HepG2 (cell line): Measurements from ENCODE around the gene TAF3. TPM values are rescaled to one million over a fixed set of nuclear protein-coding genes. Genes with fewer than 3 reads are reported as not detected.

Experiments used
- ARID3A ChIP-seq: IDR thresholded peaks from 2 replicates; pipeline ENCODE4 v1.6.1; 2012; ENCODE audit warnings: low read depth, low read length, improper control_type of control experiment
- ARNTL ChIP-seq: sonication (generic); formaldehyde crosslinking; IDR thresholded peaks from 2 replicates; pipeline ENCODE4 v1.4.0; 2020; ENCODE audit warnings: mild to moderate bottlenecking, missing genetic modification reagents
- CENPX ChIP-seq: sonication (generic); formaldehyde crosslinking; IDR thresholded peaks from 2 replicates; pipeline ENCODE4 v1.9.0; 2021; ENCODE audit warnings: mild to moderate bottlenecking, missing genetic modification reagents, moderate library complexity
- CHD4 ChIP-seq: fragments of 200-600 bp; sonication (generic); IDR thresholded peaks from 2 replicates; pipeline ENCODE4 v1.7.0; 2017; ENCODE audit warnings: mild to moderate bottlenecking, low read length, borderline replicate concordance
- HNF4A ChIP-seq: sonication (generic); formaldehyde crosslinking; IDR thresholded peaks from 2 replicates; pipeline ENCODE4 v1.4.0; 2020; ENCODE audit warnings: missing genetic modification reagents
- MTERF4 ChIP-seq: sonication (generic); formaldehyde crosslinking; IDR thresholded peaks from 2 replicates; pipeline ENCODE4 v1.8.0; 2023; ENCODE audit warnings: mild to moderate bottlenecking, missing genetic modification reagents
- MXD4 ChIP-seq: IDR thresholded peaks from 2 replicates; pipeline ENCODE4 v1.6.1; 2016; ENCODE audit warnings: mild to moderate bottlenecking, missing biosample characterization, missing genetic modification reagents
- PPARG ChIP-seq: conservative IDR thresholded peaks from 2 replicates; pipeline ENCODE4 v1.6.1; 2016; ENCODE audit warnings: missing biosample characterization, missing genetic modification reagents
- RARA ChIP-seq: IDR thresholded peaks from 2 replicates; pipeline ENCODE4 v1.6.1; 2016; ENCODE audit warnings: missing genetic modification reagents, missing compliant biosample characterization
- RCOR2 ChIP-seq: IDR thresholded peaks from 2 replicates; pipeline ENCODE4 v1.6.1; 2016; ENCODE audit warnings: missing biosample characterization, missing genetic modification reagents
- SKIL ChIP-seq: sonication (generic); formaldehyde crosslinking; IDR thresholded peaks from 2 replicates; pipeline ENCODE4 v1.8.0; 2022; ENCODE audit warnings: missing genetic modification reagents, mild to moderate bottlenecking, moderate library complexity, borderline replicate concordance
- TCF7 ChIP-seq: sonication (generic); IDR thresholded peaks from 2 replicates; pipeline ENCODE4 v1.6.1; 2016; ENCODE audit warnings: antibody characterized with exemption, low read depth
- ZC3H4 ChIP-seq: sonication (generic); formaldehyde crosslinking; IDR thresholded peaks from 2 replicates; pipeline ENCODE4 v1.4.0; 2020; ENCODE audit warnings: missing genetic modification reagents, borderline replicate concordance
- ZMAT3 ChIP-seq: sonication (generic); formaldehyde crosslinking; conservative IDR thresholded peaks from 2 replicates; pipeline ENCODE4 v1.7.0; 2021; ENCODE audit warnings: missing genetic modification reagents
- ZNF414 ChIP-seq: sonication (generic); formaldehyde crosslinking; IDR thresholded peaks from 2 replicates; pipeline ENCODE4 v1.5.0; 2020; ENCODE audit warnings: missing genetic modification reagents
- ZNF564 ChIP-seq: sonication (generic); formaldehyde crosslinking; IDR thresholded peaks from 2 replicates; pipeline ENCODE4 v1.8.1; 2023; ENCODE audit warnings: mild to moderate bottlenecking, missing genetic modification reagents
- ZNF574 ChIP-seq: sonication (generic); formaldehyde crosslinking; IDR thresholded peaks from 2 replicates; pipeline ENCODE4 v1.4.0; 2020; ENCODE audit warnings: missing genetic modification reagents
- ZSCAN21 ChIP-seq: sonication (generic); formaldehyde crosslinking; IDR thresholded peaks from 2 replicates; pipeline ENCODE4 v1.8.0; 2022; ENCODE audit warnings: mild to moderate bottlenecking, missing genetic modification reagents, moderate library complexity, borderline replicate concordance
- polyA plus RNA-seq, 8 experiments: library from polyadenylated mRNA; depleted of rRNA in 3 of 8; stranded (reverse) in 7 of 8; unstranded in 1 of 8; fragments of >200 nt; fragmentation: Illumina TruSeq in 4 of 8; extraction: Trizol in 4 of 8; gene quantifications; 2 replicates each; pipeline versions ENCODE4 v1.2.1 to v1.2.3, GENCODE V29; 2011 to 2016; ENCODE audit warnings: low read depth in 4 of 8, missing spikeins in 1 of 8, mixed read lengths in 1 of 8; ENCODE audit not compliant: insufficient read depth in 1 of 8
- total RNA-seq, 5 experiments: library from RNA; depleted of rRNA; stranded (reverse); fragments of >200 nt; fragmentation: Illumina TruSeq; extraction: Trizol; gene quantifications; 2 replicates each; pipeline ENCODE4 v1.2.3, GENCODE V29; 2016; ENCODE audit warnings: low read depth in 1 of 5

TAF3 gene
- total and polyA plus RNA-seq, 2 of the 13 experiments (the other 11 are each of a cell fraction or from before 2014, with no cell fraction given): 1.7 to 2.9 TPM

- peak; percentile 35; the same call in 1 of the 2 replicates for TF ChIP-seq ZNF574 (CRISPR knock-in tag)
- TF ChIP-seq ZNF564 (CRISPR knock-in tag): peak; percentile 39; the same call in 1 of the 2 replicates
- no peak for TF ChIP-seq CENPX (CRISPR knock-in tag)
- 0 out of 2 replicates have a peak, but pooled peaks have one; percentile 36 for TF ChIP-seq ARNTL (CRISPR knock-in tag)
- TF ChIP-seq RARA: peak; percentile 87
- peak; percentile 62; the same call in 1 of the 2 replicates for TF ChIP-seq CHD4
- peak; percentile 90 for TF ChIP-seq SKIL
- peak; percentile 65 for TF ChIP-seq TCF7
- peak; percentile 94 for TF ChIP-seq HNF4A (CRISPR knock-in tag)
- TF ChIP-seq ARID3A: peak; percentile 68; the same call in 1 of the 2 replicates
- peak; percentile 64; the same call in 1 of the 2 replicates for TF ChIP-seq ZMAT3 (CRISPR knock-in tag)
- peak; percentile 90 for TF ChIP-seq PPARG
- peak; percentile 87 for TF ChIP-seq RCOR2 (CRISPR knock-in tag)
- 0 out of 2 replicates have a peak, but pooled peaks have one; percentile 40 for TF ChIP-seq ZNF414 (CRISPR knock-in tag)
- no peak for TF ChIP-seq ZC3H4
- TF ChIP-seq MXD4 (CRISPR knock-in tag): peak; percentile 59
- no peak for TF ChIP-seq MTERF4 (CRISPR knock-in tag)
- TF ChIP-seq ZSCAN21: no peak
These were observed 114.2 kb downstream of the TAF3 start (continued) for GRCh38 chr10:7932301-7933036.
